Sigmoid colon (tissue), 4 donors: ENCODE results near the gene WDSUB1.

Experiments used
- CTCF ChIP-seq, 4 experiments: fragments of 450-650 bp in 3 of 4; fragments of 200-600 bp in 1 of 4; IDR thresholded peaks; one replicate each; pipeline ENCODE4 v1.5.1; 2016 to 2019; ENCODE audit warnings: antibody characterized with exemption in 4 of 4, mild to moderate bottlenecking in 3 of 4, moderate library complexity in 2 of 4
- EP300 ChIP-seq, 4 donors: sonication (generic); formaldehyde crosslinking; IDR thresholded peaks; one replicate each; pipeline ENCODE4 v1.6.1; 2017; ENCODE audit warnings: antibody characterized with exemption in 4 of 4
- POLR2A ChIP-seq, 2 donors: fragments of 450-650 bp; IDR thresholded peaks; one replicate each; pipeline ENCODE4 v1.6.1; 2016; ENCODE audit warnings: antibody characterized with exemption in 2 of 2, mild to moderate bottlenecking in 2 of 2, moderate library complexity in 2 of 2
- POLR2AphosphoS5 ChIP-seq, 4 donors: sonication (generic); formaldehyde crosslinking; IDR thresholded peaks; one replicate each; pipeline ENCODE4 v1.6.1; 2017; ENCODE audit warnings: antibody characterized with exemption in 4 of 4

GRCh38 chr2:159227467-159227866 lies 59.0 kb downstream of the WDSUB1 start:
- no peak for TF ChIP-seq POLR2A (IDR thresholded peaks at IDR 0.05)
- no peak for TF ChIP-seq CTCF (IDR thresholded peaks at IDR 0.05)
- no peak for TF ChIP-seq EP300 (IDR thresholded peaks at IDR 0.05)
- no peak for TF ChIP-seq POLR2AphosphoS5 (IDR thresholded peaks at IDR 0.05)
